ENCODE measurements around the gene DENND4A. TPM values are rescaled to one million over a fixed set of nuclear protein-coding genes. Genes with fewer than 3 reads are reported as not detected.

DENND4A gene
- total RNA-seq, 3 donors from 2014 or later (not counting 1 experiment from before 2014, with no cell fraction given), result 65.8 to 84.6 (median 66.1) TPM

DNA sequence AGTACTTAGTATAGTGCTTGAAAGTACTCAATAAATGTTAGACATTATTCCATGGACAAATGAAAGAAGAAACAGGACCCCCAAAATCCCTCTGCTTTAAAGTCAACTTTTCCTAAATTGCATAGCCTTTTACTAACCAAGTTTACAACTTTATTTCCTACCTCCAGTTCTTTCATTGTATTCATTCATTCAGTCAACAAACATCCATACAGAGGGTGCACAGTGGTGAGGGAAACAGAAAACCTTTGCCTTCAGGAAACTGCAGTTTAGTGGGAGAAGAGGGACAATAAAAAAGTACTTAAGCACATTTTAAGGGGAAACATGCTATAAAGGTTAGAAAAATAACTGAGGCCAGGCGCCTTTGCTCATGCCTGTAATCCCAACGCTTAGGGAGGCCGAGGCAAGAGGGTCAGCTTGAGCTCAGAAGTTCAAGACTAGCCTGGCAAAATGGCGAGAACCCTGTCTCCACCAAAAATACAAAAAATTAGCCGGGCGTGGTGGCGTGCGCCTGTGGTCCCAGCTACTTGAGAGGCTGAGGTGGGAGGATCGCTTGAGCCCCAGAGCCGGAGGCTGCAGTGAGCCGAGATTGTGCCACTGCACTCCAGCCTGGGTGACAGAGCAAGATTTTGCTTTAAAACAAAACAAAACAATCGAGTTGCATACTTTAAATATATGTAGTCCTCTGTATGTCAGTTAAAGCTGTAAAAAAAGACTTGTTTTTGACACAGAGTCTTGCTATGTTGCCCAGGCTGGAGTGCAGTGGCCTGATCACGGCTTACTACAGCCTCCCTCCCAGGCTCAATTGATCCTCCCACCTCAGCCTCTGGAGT is 1.1 kb upstream of the DENND4A start:
- Histone ChIP-seq H3K36me3 (ENCODE audit: control insufficient read depth, insufficient read depth, low read length) (no peaks in the 10 kb centered on the region), H3K4me3 (ENCODE audit: low read length) (peak overlapping the region; percentile 70), H3K4me1 (ENCODE audit: control insufficient read depth, insufficient read depth, low read length) (peaks cover 16% of the 10 kb centered on the region), H3K27ac (ENCODE audit: low read length) (peak overlapping the region; percentile 96), H3K27me3 (ENCODE audit: control insufficient read depth, insufficient read depth, low read length) (no peaks in the 10 kb centered on the region), H3K9me3 (ENCODE audit: control insufficient read depth, insufficient read depth, low read length) (no peaks in the 10 kb centered on the region)
- WGBS (ENCODE audit: insufficient coverage), result 93% methylated on average over 12 of the region's 13 CpGs
- no peak for TF ChIP-seq CTCF (IDR thresholded peaks at IDR 0.05)
- Mint-ChIP-seq H3K4me1 (peaks cover 33 to 34% of the 10 kb centered on the region in 2 donors), H3K27me3 (ENCODE audit: low read depth in 2 of 2) (no peaks in the 10 kb centered on the region), H3K27ac (peak overlapping the region; percentile 98 to 100), H3K36me3 (no peaks in the 10 kb centered on the region), H3K4me3 (peak overlapping the region; percentile 96), H3K9me3 (no peaks in the 10 kb centered on the region)
- ATAC-seq (no peak), DNase-seq (no peak)
- intact Hi-C loops (cut with micrococcal nuclease), result loop anchor here (1.0 to 5.0 kb wide), 5 partner anchors 11 to 76 kb away; partner anchors contain the start of gene RAB11A

DNA sequence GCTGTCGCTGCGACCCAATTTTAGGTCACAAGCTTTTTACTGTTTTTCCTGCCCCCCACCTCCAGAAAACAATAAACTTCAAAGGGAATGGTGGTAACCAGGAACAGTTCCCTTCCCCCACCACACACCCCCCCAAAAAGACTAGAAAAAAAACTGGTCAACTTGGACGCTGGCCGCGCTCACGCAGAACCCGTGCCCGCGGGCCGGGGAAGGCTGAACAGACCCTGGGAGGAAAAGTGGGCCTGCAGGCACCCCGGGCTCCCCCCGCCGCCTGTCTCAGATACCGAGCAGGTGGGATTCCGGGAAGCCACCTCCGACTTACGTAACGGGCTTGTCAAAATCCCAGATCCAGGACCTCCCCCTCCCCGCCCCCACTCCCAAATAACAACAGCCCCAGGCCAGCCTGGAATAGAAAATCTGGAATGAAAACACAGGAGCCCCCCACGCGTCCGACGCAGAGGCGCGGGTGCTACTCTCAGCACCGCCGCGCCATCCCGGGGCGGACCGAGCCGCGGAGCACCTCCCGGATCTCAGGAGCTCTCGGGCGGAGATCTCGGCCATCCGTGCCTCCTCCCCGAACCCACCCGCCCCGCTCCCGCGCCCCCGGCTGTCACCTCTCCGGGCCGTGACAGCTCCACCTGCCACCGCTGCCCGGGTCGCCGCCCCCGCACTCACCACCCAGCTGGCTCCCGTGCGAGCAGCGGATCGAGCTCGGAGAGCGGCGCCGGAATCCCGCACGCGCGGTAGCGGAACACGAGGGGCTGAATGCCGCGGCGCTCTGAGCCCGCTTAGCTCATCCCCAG is 557 bp downstream of the DENND4A start:
- peaks cover 41 to 43% of the 10 kb centered on the region in 2 donors for H3K4me1 Mint-ChIP-seq
- no peaks in the 10 kb centered on the region for H3K27me3 ChIP-seq (ENCODE audit: control insufficient read depth, insufficient read depth, low read length)
- no peaks in the 10 kb centered on the region for H3K36me3 ChIP-seq (ENCODE audit: control insufficient read depth, insufficient read depth, low read length)
- H3K27ac ChIP-seq (ENCODE audit: low read length), result peak overlapping the region; percentile 96
- WGBS (ENCODE audit: insufficient coverage), result under 1% methylated on average over 69 of the region's 69 CpGs
- TF ChIP-seq CTCF (IDR thresholded peaks at IDR 0.05), result no peak
- H3K27ac Mint-ChIP-seq, result peak overlapping the region; percentile 98 to 100
- H3K4me3 ChIP-seq (ENCODE audit: low read length), result peak overlapping the region; percentile 97
- H3K9me3 Mint-ChIP-seq, result no peaks in the 10 kb centered on the region
- ATAC-seq, result peak in 2 of 3 donors; percentile 8
- peak overlapping the region; percentile 96 for H3K4me3 Mint-ChIP-seq
- intact Hi-C loops (cut with micrococcal nuclease), result loop anchor here (1.0 to 5.0 kb wide), 5 partner anchors 13 to 77 kb away; partner anchors contain the start of gene RAB11A
- no peaks in the 10 kb centered on the region for H3K9me3 ChIP-seq (ENCODE audit: control insufficient read depth, insufficient read depth, low read length)
- H3K27me3 Mint-ChIP-seq (ENCODE audit: low read depth in 2 of 2), result no peaks in the 10 kb centered on the region
- DNase-seq, result peak; percentile 50 to 68
- peaks cover 16% of the 10 kb centered on the region for H3K4me1 ChIP-seq (ENCODE audit: control insufficient read depth, insufficient read depth, low read length)
- H3K36me3 Mint-ChIP-seq, result no peaks in the 10 kb centered on the region

GRCh38 chr15:65790694-65791334 is 1.3 kb downstream of the DENND4A start:
- intact Hi-C loops (cut with micrococcal nuclease), result loop anchor here (5.0 kb wide), 1 partner anchor 66 kb away; no protein-coding TSS in a partner anchor
- no peaks in the 10 kb centered on the region for H3K27me3 Mint-ChIP-seq (ENCODE audit: low read depth in 2 of 2)
- DNase-seq (peak in 1 of 2 donors; percentile 60), ATAC-seq (no peak)
- Histone ChIP-seq H3K9me3 (ENCODE audit: control insufficient read depth, insufficient read depth, low read length) (no peaks in the 10 kb centered on the region), H3K27ac (ENCODE audit: low read length) (peak overlapping the region; percentile 96), H3K4me1 (ENCODE audit: control insufficient read depth, insufficient read depth, low read length) (peaks cover 16% of the 10 kb centered on the region), H3K4me3 (ENCODE audit: low read length) (peak overlapping the region; percentile 97), H3K27me3 (ENCODE audit: control insufficient read depth, insufficient read depth, low read length) (no peaks in the 10 kb centered on the region), H3K36me3 (ENCODE audit: control insufficient read depth, insufficient read depth, low read length) (no peaks in the 10 kb centered on the region)
- TF ChIP-seq CTCF (IDR thresholded peaks at IDR 0.05), result no peak
- H3K36me3 Mint-ChIP-seq, result no peaks in the 10 kb centered on the region
- H3K4me1 Mint-ChIP-seq, result peaks cover 41 to 43% of the 10 kb centered on the region in 2 donors
- H3K9me3 Mint-ChIP-seq, result no peaks in the 10 kb centered on the region
- 10% methylated on average over 11 of the region's 14 CpGs for WGBS (ENCODE audit: insufficient coverage)
- peak overlapping the region; percentile 98 to 100 for H3K27ac Mint-ChIP-seq
- H3K4me3 Mint-ChIP-seq, result peak overlapping the region; percentile 96
